ENCODE results near the gene KCNH5.

Gene KCNH5

DNA sequence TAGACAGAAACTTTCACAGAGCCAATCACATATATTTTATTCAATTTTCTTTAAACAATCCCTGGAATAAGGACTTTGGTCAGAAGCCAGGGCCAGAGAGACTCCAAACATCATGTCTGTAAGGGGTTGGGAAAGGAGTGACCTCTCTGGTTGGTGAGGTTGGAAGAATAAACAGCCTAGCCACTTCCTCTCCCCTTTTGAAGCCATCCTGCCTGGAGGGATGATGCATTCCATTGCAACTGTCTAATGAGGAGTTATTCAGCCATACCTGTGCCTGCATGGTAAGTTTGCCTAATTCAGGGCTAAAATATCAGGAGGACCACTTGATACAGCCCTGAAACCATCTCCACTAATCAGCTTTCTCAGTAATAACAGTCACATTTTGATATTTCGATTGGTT lies 299.8 kb downstream of the KCNH5 start:
- no peak for DNase-seq (ENCODE audit: low read depth in 1 of 2, low spot score in 1 of 2)

DNA sequence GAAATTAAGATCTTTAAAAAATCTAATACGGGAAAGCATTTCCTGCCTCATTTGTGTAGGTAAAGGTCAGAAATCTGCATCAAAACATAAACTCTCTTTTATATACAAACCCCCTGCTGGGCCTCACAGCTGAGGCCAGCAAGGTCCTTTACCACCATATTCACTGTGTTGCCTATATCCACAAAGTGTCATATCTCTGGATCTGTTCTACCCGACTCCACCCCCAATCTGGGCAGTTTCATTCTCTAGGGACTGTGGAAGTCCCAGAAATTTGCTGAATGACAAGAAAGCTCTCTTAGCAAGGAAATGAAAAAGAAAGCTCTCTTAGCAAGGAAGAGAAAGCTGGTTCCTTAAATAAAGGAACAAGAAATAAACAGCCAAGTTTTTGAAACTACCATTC lies 301.7 kb downstream of the KCNH5 start:
- DNase-seq (ENCODE audit: low read depth in 1 of 2, low spot score in 1 of 2) = no peak

DNA sequence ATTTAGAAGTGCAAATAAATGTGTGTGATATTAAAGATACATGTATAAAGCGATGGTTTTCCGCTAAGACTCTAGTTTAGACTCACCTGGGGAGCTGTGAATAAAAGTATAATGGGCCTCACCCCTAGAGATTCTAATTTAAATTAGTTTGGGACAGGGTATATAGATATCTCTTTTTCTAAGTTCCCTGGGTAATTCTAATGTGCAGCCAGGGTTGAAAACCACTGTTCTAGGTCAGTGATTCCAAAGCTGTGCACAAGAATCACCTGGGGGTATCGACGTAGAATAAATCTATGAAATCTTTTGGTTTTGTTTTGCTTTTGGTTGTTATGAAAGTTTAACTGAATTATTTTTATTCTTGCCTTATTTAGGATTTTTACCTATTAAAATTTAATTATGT lies 302.1 kb downstream of the KCNH5 start:
- no peak for DNase-seq (ENCODE audit: low read depth in 1 of 2, low spot score in 1 of 2)

GRCh38 chr14:62739647-62740046 lies 305.6 kb downstream of the KCNH5 start:
- no peak for DNase-seq (ENCODE audit: low read depth in 1 of 2, low spot score in 1 of 2)

DNA sequence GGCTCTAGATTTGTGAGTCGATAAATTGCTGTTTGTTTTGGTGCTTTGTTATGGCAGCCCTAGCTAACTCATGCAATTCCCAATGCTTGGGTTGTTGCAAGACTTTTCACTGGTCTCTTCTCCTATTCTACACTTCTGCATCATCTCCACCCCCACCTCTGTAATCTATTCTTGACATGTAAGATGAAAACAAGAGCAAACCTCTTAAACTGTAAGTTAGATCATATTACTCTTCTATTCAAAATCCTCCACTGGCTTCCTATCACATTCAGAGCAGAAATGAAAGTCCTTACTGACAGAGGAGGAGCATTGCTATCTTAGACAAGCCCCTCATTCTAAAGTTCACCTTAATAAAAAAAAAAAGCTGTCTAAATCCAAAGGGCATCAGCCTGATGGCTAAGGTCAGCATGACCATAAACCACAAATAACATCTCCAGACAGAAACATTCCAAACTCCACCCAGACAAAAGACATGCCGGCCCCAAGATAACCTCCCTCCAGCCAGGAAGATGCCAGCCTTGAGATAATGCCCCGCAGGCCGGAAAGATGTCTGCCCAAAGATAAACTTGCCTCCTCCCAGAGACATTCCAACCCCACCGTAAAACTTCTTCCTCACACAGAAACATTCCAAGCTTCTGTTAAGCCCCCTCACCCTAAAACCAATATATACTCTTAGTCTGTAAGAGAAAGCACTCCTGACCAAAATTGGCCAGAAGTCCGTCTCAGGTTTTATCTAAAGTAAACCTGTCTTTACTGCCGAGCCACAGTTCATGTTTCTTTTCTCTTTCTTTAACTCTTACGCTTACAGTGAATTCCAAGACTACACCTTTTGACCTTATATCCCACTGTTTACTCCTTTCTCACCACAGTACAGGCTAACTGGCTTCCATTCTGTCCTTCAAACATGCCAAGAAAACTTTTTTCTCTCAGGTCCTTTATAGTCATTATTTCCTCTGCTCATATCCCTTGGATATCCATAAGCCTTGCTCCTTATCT lies 308.9 kb downstream of the KCNH5 start:
- DNase-seq (ENCODE audit: low read depth in 1 of 2, low spot score in 1 of 2) = no peak

- no peak for DNase-seq (ENCODE audit: low read depth in 1 of 2, low spot score in 1 of 2)
Measured at GRCh38 chr14:62734831-62735230, 310.4 kb downstream of the KCNH5 start.

DNA sequence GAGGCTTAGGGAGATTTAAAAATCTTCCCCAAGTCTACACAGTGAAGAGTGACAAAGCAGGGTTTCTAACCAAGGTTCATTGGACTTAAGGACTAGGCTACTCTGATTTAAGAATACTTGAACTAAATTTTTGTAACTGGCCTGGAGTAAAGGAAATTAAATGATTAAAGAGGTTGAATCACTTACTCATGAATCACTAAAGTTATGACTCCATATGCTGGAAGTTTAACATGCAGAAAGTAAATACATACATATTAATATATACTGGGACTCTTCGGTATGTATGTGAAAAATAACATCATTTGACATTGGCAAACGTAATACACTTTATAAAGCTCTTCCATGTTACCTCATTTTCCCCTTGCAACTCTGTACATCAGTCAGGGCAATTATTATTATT lies 322.9 kb downstream of the KCNH5 start:
- no peak for DNase-seq (ENCODE audit: low read depth in 1 of 2, low spot score in 1 of 2)

- DNase-seq (ENCODE audit: low read depth in 1 of 2, low spot score in 1 of 2) = no peak
Measured at GRCh38 chr14:62718629-62719028, 326.6 kb downstream of the KCNH5 start.

- DNase-seq (ENCODE audit: low read depth in 1 of 2, low spot score in 1 of 2) = no peak
Measured at GRCh38 chr14:62711351-62712023, 333.8 kb downstream of the KCNH5 start.

DNA sequence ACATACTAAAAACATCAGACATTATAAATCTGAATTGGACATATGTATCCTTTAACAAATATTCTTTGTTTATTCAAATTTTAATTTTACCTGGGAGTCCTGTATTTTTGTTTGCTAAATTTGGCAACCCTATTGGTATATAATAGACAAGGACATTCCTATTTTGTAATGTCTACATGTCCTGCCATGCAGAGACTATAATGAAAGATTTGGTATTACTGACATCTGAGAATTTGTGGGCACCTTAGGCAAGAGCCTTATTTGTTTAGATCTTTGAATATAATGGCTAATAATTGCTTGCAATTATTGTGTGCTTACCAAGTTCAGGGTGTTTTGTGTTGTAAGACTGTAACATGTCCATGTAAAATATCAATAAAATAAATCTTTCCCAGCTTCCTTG lies 334.4 kb downstream of the KCNH5 start:
- DNase-seq (ENCODE audit: low read depth in 1 of 2, low spot score in 1 of 2) = no peak

GRCh38 chr14:62709773-62710172 lies 335.5 kb downstream of the KCNH5 start:
- DNase-seq (ENCODE audit: low read depth in 1 of 2, low spot score in 1 of 2) = no peak

GRCh38 chr14:62706217-62706616 lies 339.0 kb downstream of the KCNH5 start:
- no peak for DNase-seq (ENCODE audit: low read depth in 1 of 2, low spot score in 1 of 2)

GRCh38 chr14:62697461-62697860 lies 347.8 kb downstream of the KCNH5 start:
- no peak for DNase-seq (ENCODE audit: low read depth in 1 of 2, low spot score in 1 of 2)

- DNase-seq (ENCODE audit: low read depth in 1 of 2, low spot score in 1 of 2) = no peak
Measured at GRCh38 chr14:62696929-62697328, 348.3 kb downstream of the KCNH5 start.

GRCh38 chr14:62696331-62696924 lies 348.8 kb downstream of the KCNH5 start:
- DNase-seq (ENCODE audit: low read depth in 1 of 2, low spot score in 1 of 2) = no peak

DNA sequence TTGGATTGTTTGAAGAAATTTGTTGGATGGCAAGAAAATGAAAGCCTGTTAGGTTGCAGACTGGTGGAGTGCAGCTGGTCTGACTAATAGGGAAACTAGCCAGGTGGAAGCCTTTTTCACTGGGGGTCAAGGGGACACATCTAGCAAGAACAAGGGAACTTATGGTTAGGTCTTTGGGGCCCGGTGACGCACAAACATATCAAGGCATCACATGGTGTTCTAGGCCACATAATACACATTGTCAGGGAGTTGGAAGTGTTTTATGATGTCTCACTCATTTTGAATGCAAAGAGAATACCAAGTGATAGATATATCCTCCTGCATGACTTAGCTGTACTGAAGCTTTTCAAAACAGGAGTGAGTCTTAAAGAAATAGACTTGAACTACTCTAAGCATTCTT lies 351.2 kb downstream of the KCNH5 start:
- no peak for DNase-seq (ENCODE audit: low read depth in 1 of 2, low spot score in 1 of 2)

- no peak for DNase-seq (ENCODE audit: low read depth in 1 of 2, low spot score in 1 of 2)
Measured at GRCh38 chr14:62692490-62693106, 352.7 kb downstream of the KCNH5 start.

DNA sequence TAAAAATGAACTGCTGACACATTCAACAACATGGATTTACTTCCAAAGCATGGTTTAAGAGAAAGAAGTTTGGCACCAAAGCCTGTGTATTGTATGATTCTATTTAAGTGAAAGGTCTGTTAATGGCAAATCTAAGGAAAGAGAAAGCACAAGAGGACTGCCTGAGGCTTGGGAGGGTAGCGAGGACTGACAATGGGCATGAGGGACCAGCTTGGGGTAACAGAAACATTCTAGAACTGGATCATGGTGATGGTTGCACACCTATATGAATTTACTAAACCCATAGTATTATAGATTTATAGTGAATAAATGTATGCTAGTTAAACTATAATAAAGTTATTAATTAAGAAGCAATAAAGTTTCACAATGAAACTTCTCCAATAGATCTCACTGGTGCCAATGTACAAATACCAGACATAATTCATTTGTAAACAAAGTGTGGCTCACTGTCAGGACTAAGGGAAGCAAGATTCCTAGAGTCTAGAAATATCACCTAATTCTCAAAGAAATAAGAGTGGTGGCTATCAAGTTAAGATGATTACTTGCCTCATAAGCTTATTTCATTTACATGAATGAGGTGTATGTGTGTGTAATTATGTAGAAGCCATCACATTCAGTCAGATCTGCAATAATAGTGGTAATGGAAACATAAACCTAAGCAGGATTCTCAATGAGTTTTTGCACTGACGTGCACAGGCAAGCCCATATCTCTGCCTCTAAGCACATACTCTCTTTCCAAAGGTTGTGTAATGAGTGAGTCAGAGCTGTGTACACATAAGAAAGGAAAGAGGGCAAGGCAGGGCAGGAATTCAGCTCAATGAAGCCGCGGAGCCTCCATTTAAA lies 353.4 kb downstream of the KCNH5 start:
- no peak for DNase-seq (ENCODE audit: low read depth in 1 of 2, low spot score in 1 of 2)

DNA sequence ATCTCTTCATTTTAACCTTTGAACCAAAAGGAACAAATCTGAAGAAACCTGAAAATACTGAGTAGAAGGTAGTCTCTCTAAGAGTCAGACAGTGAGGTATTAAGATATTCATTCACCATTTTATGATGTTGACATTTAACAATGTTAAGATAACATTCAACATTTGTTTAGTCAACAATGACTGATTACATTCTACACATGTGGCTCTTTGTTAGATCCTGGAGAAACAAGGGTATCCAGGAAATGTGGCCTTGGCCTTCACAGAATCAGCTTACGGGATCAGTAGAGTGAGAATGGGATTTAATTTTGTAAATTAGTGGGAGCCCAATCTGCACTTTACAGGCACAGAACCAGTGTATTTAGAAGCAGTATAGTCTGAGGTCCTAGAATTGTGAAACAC lies 355.5 kb downstream of the KCNH5 start:
- DNase-seq (ENCODE audit: low read depth in 1 of 2, low spot score in 1 of 2) = no peak

GRCh38 chr14:62687818-62688217 lies 357.4 kb downstream of the KCNH5 start:
- DNase-seq (ENCODE audit: low read depth in 1 of 2, low spot score in 1 of 2) = no peak

- DNase-seq (ENCODE audit: low read depth in 1 of 2, low spot score in 1 of 2) = no peak
Measured at GRCh38 chr14:62684376-62684775, 360.9 kb downstream of the KCNH5 start.

All from activated T-helper 1 cell treated with anti-CD3 and anti-CD28 coated beads, Interleukin-2, amount 50 U/mL, for 16 hours (primary cell).